HepG2 (cell line): Measurements from ENCODE around the gene ARVCF. TPM values are rescaled to one million over a fixed set of nuclear protein-coding genes. Genes with fewer than 3 reads are reported as not detected.

Experiments
- ATAC-seq: fragments of 200-7000 bp; cut with Tn5 transposase; 3 replicates; pipeline ENCODE4 v1.9.1; 2020; ENCODE audit warnings: mild to moderate bottlenecking, moderate library complexity
- BruUV-seq: library from RNA; stranded (reverse); fragments of 400-500 nt; replicated peaks from 2 replicates; lab custom pipeline; 2021; lab: Mats Ljungman, UMichigan
- CTCF ChIA-PET: fragments of 300-600 bp; formaldehyde crosslinking; extraction: SDS; loops from one replicate; lab custom pipeline; 2021; ENCODE audit warnings: low total read pairs, inconsistent platforms, low intra/inter-chr PET ratio; lab: Yijun Ruan, JAX
- POLR2A ChIA-PET: fragments of 350-600 bp; sonication (Branson Sonifier 250); formaldehyde crosslinking; loops from one replicate; lab custom pipeline; 2020; ENCODE audit warnings: antibody characterized with exemption, inconsistent platforms; lab: Yijun Ruan, JAX
- DNase-seq: peaks from one replicate; pipeline ENCODE4 v3.0.0-alpha.2; 2015; ENCODE audit warnings: low spot score
- FAIRE-seq: peaks from 3 replicates; lab custom pipeline; 2011; peaks lifted over from hg19 to GRCh38; lab: Jason Lieb, UNC
- H2AFZ ChIP-seq: one replicate; pipeline ENCODE4 v1.6.1; 2011; ENCODE audit warnings: low read length, inconsistent platforms
- H3K27ac ChIP-seq: fragments of 300-600 bp; 3 replicates; pipeline ENCODE4 v1.8.0; 2011; ENCODE audit warnings: mixed run types, mild to moderate bottlenecking, mixed read lengths, low read length, inconsistent platforms; ENCODE audit not compliant: insufficient read depth; ENCODE audit errors: extremely low read length
- H3K27me3 ChIP-seq, 2 experiments: fragments of 200-600 bp in 1 of 2; 2 replicates in 1 of 2; 3 replicates in 1 of 2; pipeline versions ENCODE4 v1.6.0 to v1.8.0; 2011; ENCODE audit warnings: low read length in 2 of 2, mild to moderate bottlenecking in 2 of 2, moderate library complexity in 2 of 2, inconsistent platforms in 1 of 2; ENCODE audit not compliant: insufficient read depth in 2 of 2, control insufficient read depth in 1 of 2
- H3K36me3 ChIP-seq, 2 experiments: fragments of 200-600 bp in 1 of 2; replicated peaks in 1 of 2; 2 replicates in 1 of 2; 3 replicates in 1 of 2; pipeline versions ENCODE4 v1.5.1 to v1.8.0; 2011; ENCODE audit warnings: low read length in 2 of 2, inconsistent platforms in 1 of 2; ENCODE audit not compliant: insufficient read depth in 2 of 2, control insufficient read depth in 1 of 2
- H3K4me1 ChIP-seq: 2 replicates; pipeline ENCODE4 v1.5.1; 2012; ENCODE audit warnings: low read length, inconsistent platforms; ENCODE audit not compliant: insufficient read depth
- H3K4me2 ChIP-seq: 2 replicates; pipeline ENCODE4 v1.6.0; 2011; ENCODE audit warnings: low read depth, low read length, inconsistent platforms
- H3K4me3 ChIP-seq, 3 experiments: fragments of 200-600 bp in 1 of 3; sonication (generic), shearing (Covaris generic) in 1 of 3; replicated peaks in 1 of 3; 2 replicates each; pipeline ENCODE4 v1.5.1; 2011 to 2016; ENCODE audit warnings: low read length in 3 of 3, inconsistent platforms in 2 of 3, low read depth in 2 of 3, mild to moderate bottlenecking in 2 of 3, control low read depth in 1 of 3, mixed read lengths in 1 of 3; ENCODE audit not compliant: insufficient read depth in 1 of 3
- H3K79me2 ChIP-seq: one replicate; pipeline ENCODE4 v1.6.1; 2011; ENCODE audit warnings: low read length, inconsistent platforms; ENCODE audit not compliant: insufficient read depth
- H3K9ac ChIP-seq: 2 replicates; pipeline ENCODE4 v1.6.0; 2011; ENCODE audit warnings: mild to moderate bottlenecking, low read depth, low read length, inconsistent platforms; ENCODE audit not compliant: insufficient read depth
- H3K9me3 ChIP-seq: 2 replicates; pipeline ENCODE4 v1.5.1; 2012; ENCODE audit warnings: mild to moderate bottlenecking, low read length
- H4K20me1 ChIP-seq: 2 replicates; pipeline ENCODE4 v1.6.0; 2011; ENCODE audit warnings: inconsistent platforms, mild to moderate bottlenecking, low read length, moderate library complexity; ENCODE audit not compliant: insufficient read depth
- ADNP ChIP-seq: sonication (generic); formaldehyde crosslinking; IDR thresholded peaks from 2 replicates; pipeline ENCODE4 v1.4.0; 2020; ENCODE audit warnings: missing genetic modification reagents
- ATF7 ChIP-seq, 2 experiments: fragments of 450-650 bp in 1 of 2; sonication (generic) in 1 of 2; formaldehyde crosslinking in 1 of 2; IDR thresholded peaks; 2 replicates each; pipeline versions ENCODE4 v1.4.0 to v1.6.1; 2016 to 2020; ENCODE audit warnings: antibody characterized with exemption in 1 of 2, mild to moderate bottlenecking in 1 of 2, missing genetic modification reagents in 1 of 2
- CHD4 ChIP-seq: fragments of 200-600 bp; sonication (generic); IDR thresholded peaks from 2 replicates; pipeline ENCODE4 v1.7.0; 2017; ENCODE audit warnings: mild to moderate bottlenecking, low read length, borderline replicate concordance
- FOXP1 ChIP-seq, 2 experiments: fragments of 450-650 bp in 1 of 2; IDR thresholded peaks; 2 replicates each; pipeline ENCODE4 v1.6.1; 2017 to 2018; ENCODE audit warnings: antibody characterized with exemption in 1 of 2
- GLMP ChIP-seq: sonication (generic); formaldehyde crosslinking; IDR thresholded peaks from 2 replicates; pipeline ENCODE4 v1.9.0; 2021; ENCODE audit warnings: missing genetic modification reagents, mild to moderate bottlenecking, borderline replicate concordance
- GMEB1 ChIP-seq: sonication (generic); formaldehyde crosslinking; IDR thresholded peaks from 2 replicates; pipeline ENCODE4 v1.5.1; 2020; ENCODE audit warnings: missing genetic modification reagents, mild to moderate bottlenecking, borderline replicate concordance
- MIER2 ChIP-seq: IDR thresholded peaks from 2 replicates; pipeline ENCODE4 v1.6.1; 2016; ENCODE audit warnings: missing biosample characterization, missing genetic modification reagents
- NR1H2 ChIP-seq: sonication (generic); formaldehyde crosslinking; IDR thresholded peaks from 2 replicates; pipeline ENCODE4 v1.8.1; 2022; ENCODE audit warnings: low read depth, missing genetic modification reagents, borderline replicate concordance
- NR3C1 ChIP-seq: sonication (generic); formaldehyde crosslinking; IDR thresholded peaks from 2 replicates; pipeline ENCODE4 v1.4.0; 2020; ENCODE audit warnings: missing genetic modification reagents
- SYNCRIP ChIP-seq: fragments of 200-400 bp; formaldehyde crosslinking; IDR thresholded peaks from 2 replicates; pipeline ENCODE4 v1.6.1; 2018; ENCODE audit warnings: mild to moderate bottlenecking, low read depth, low read length; ENCODE audit not compliant: insufficient read depth
- THAP11 ChIP-seq: IDR thresholded peaks from 2 replicates; pipeline ENCODE4 v1.6.1; 2016; ENCODE audit warnings: missing biosample characterization, missing genetic modification reagents
- TRAFD1 ChIP-seq: sonication (generic); formaldehyde crosslinking; IDR thresholded peaks from 2 replicates; pipeline ENCODE4 v1.5.1; 2020; ENCODE audit warnings: missing genetic modification reagents, mild to moderate bottlenecking, borderline replicate concordance
- U2AF2 ChIP-seq: fragments of 200-400 bp; formaldehyde crosslinking; IDR thresholded peaks from 2 replicates; pipeline ENCODE4 v1.6.1; 2017; ENCODE audit warnings: low read depth, mild to moderate bottlenecking, low read length
- ZBTB7A ChIP-seq: sonication (generic); formaldehyde crosslinking; IDR thresholded peaks from 2 replicates; pipeline ENCODE4 v1.8.0; 2022; ENCODE audit warnings: mild to moderate bottlenecking, missing genetic modification reagents
- ZBTB7B ChIP-seq: sonication (generic); formaldehyde crosslinking; IDR thresholded peaks from 2 replicates; pipeline ENCODE4 v1.4.0; 2020; ENCODE audit warnings: missing genetic modification reagents
- ZNF225 ChIP-seq: sonication (generic); formaldehyde crosslinking; IDR thresholded peaks from 2 replicates; pipeline ENCODE4 v1.4.0; 2020; ENCODE audit warnings: mild to moderate bottlenecking, missing genetic modification reagents
- ZNF441 ChIP-seq: sonication (generic); formaldehyde crosslinking; IDR thresholded peaks from 2 replicates; pipeline ENCODE4 v1.7.0; 2021; ENCODE audit warnings: missing genetic modification reagents, borderline replicate concordance
- WGBS: methylation state at CpG from one replicate; pipeline ENCODE4 v1.1.6; 2017; ENCODE audit warnings: low lambda C conversion rate; 5-methylcytosine and 5-hydroxymethylcytosine counted together
- in situ Hi-C: cut with HindIII; loops from 2 replicates; pipeline ENCODE4 v1.10.0; 2017; ENCODE audit warnings: low pct_unique_long_range_greater_than_20kb; ENCODE audit not compliant: extremely low pct_ligation_motif_present
- intact Hi-C: fragments of 100-400 bp; cut with micrococcal nuclease; formaldehyde crosslinking; loops from one replicate; pipeline ENCODE4 v1.10.0; 2022; ENCODE audit not compliant: unreplicated experiment
- polyA plus RNA-seq, 8 experiments: library from polyadenylated mRNA; depleted of rRNA in 3 of 8; stranded (reverse) in 7 of 8; unstranded in 1 of 8; fragments of >200 nt; fragmentation: Illumina TruSeq in 4 of 8; extraction: Trizol in 4 of 8; gene quantifications; 2 replicates each; pipeline versions ENCODE4 v1.2.1 to v1.2.3, GENCODE V29; 2011 to 2016; ENCODE audit warnings: low read depth in 4 of 8, missing spikeins in 1 of 8, mixed read lengths in 1 of 8; ENCODE audit not compliant: insufficient read depth in 1 of 8
- total RNA-seq, 5 experiments: library from RNA; depleted of rRNA; stranded (reverse); fragments of >200 nt; fragmentation: Illumina TruSeq; extraction: Trizol; gene quantifications; 2 replicates each; pipeline ENCODE4 v1.2.3, GENCODE V29; 2016; ENCODE audit warnings: low read depth in 1 of 5

The ARVCF gene
- total and polyA plus RNA-seq, 2 of the 13 experiments (the other 11 are each of a cell fraction or from before 2014, with no cell fraction given): 16.4 to 17.7 TPM

- Histone ChIP-seq H3K9ac (no peak overlapping the region), H3K27me3 (no peaks in the 10 kb centered on the region), H3K4me1 (peaks cover 34% of the 10 kb centered on the region), H4K20me1 (no peaks in the 10 kb centered on the region), H3K9me3 (no peaks in the 10 kb centered on the region), H3K36me3 (peaks cover 0 to 4% of the 10 kb centered on the region in 2 experiments; a peak in 1 of 5 replicates), H2AFZ (no peak overlapping the region), H3K27ac (no peak overlapping the region), H3K79me2 (no peaks in the 10 kb centered on the region), H3K4me3 (no peak overlapping the region), H3K4me2 (no peak overlapping the region)
- no peak for FAIRE-seq
- WGBS: 98% methylated on average over 6 of the region's 9 CpGs
- ChIA-PET POLR2A (interaction anchor here (3.3 kb wide), 1 partner anchor 8 kb away, joined by 10 read pairs; the partner anchor contains the start of genes COMT and TXNRD2), CTCF (no interaction called here)
- intact Hi-C loops (no loop called here), in situ Hi-C loops (no loop called here)
- BruUV-seq: no TSS peak
- DNase-seq: no peak
- TF ChIP-seq NR1H2 (CRISPR knock-in tag): no peak
- no peak for TF ChIP-seq ZBTB7A (CRISPR knock-in tag)
- no peak for TF ChIP-seq SYNCRIP
- TF ChIP-seq FOXP1 (IDR thresholded peaks at IDR 0.05): no peak
- no peak for TF ChIP-seq FOXP1 (CRISPR knock-in tag; IDR thresholded peaks at IDR 0.05)
- no peak for TF ChIP-seq U2AF2
- no peak for TF ChIP-seq CHD4
- TF ChIP-seq NR3C1 (CRISPR knock-in tag): no peak
- TF ChIP-seq GMEB1 (CRISPR knock-in tag): no peak
- no peak for TF ChIP-seq ZBTB7B (CRISPR knock-in tag)
- no peak for TF ChIP-seq ATF7 (IDR thresholded peaks at IDR 0.05)
- no peak for TF ChIP-seq ATF7 (CRISPR knock-in tag; IDR thresholded peaks at IDR 0.05)
- TF ChIP-seq TRAFD1: no peak
- TF ChIP-seq ZNF225: no peak
- TF ChIP-seq THAP11: no peak
- TF ChIP-seq MIER2 (CRISPR knock-in tag): no peak
- TF ChIP-seq GLMP (CRISPR knock-in tag): no peak
- TF ChIP-seq ZNF441 (CRISPR knock-in tag): no peak
- no peak for TF ChIP-seq ADNP (CRISPR knock-in tag)
- ATAC-seq: no peak
Observed at GRCh38 chr22:19933341-19934241, 83.0 kb downstream of the ARVCF start.
